DND-41 (cell line): ENCODE measurements around the gene MRNIP.

Source experiments
- ATAC-seq: fragments of 200-7000 bp; cut with Tn5 transposase; 3 replicates; pipeline ENCODE4 v1.9.1; 2021; ENCODE audit warnings: low read depth; ENCODE audit not compliant: insufficient read depth
- DNase-seq: peaks from one replicate; pipeline ENCODE4 v3.0.0-alpha.2; 2020
- H2AFZ ChIP-seq: 2 replicates; pipeline ENCODE4 v1.6.0; 2012; ENCODE audit warnings: low read depth, low read length
- H3K27ac ChIP-seq: 2 replicates; pipeline ENCODE4 v1.5.1; 2012; ENCODE audit warnings: low read length, inconsistent platforms
- H3K27me3 ChIP-seq: fragments of 200-600 bp; sonication (generic); 2 replicates; pipeline ENCODE4 v1.6.0; 2012; ENCODE audit warnings: low read length, mild to moderate bottlenecking, inconsistent platforms; ENCODE audit not compliant: insufficient read depth, poor library complexity
- H3K36me3 ChIP-seq: 2 replicates; pipeline ENCODE4 v1.5.1; 2012; ENCODE audit warnings: low read length, inconsistent platforms; ENCODE audit not compliant: insufficient read depth
- H3K4me1 ChIP-seq: 2 replicates; pipeline ENCODE4 v1.5.1; 2012; ENCODE audit warnings: mild to moderate bottlenecking, low read length; ENCODE audit not compliant: insufficient read depth
- H3K4me2 ChIP-seq: 2 replicates; pipeline ENCODE4 v1.6.0; 2012; ENCODE audit warnings: mild to moderate bottlenecking, moderate library complexity, low read length, inconsistent platforms; ENCODE audit not compliant: insufficient read depth
- H3K4me3 ChIP-seq, 2 experiments: fragments of 200-600 bp in 1 of 2; shearing (Covaris generic) in 1 of 2; 2 replicates each; pipeline ENCODE4 v1.5.1; 2012 to 2016; ENCODE audit warnings: inconsistent platforms in 2 of 2, low read length in 2 of 2, mild to moderate bottlenecking in 2 of 2, low read depth in 1 of 2, moderate library complexity in 1 of 2
- H3K79me2 ChIP-seq: 2 replicates; pipeline ENCODE4 v1.6.0; 2012; ENCODE audit warnings: low read length, inconsistent platforms; ENCODE audit not compliant: insufficient read depth
- H3K9ac ChIP-seq: 2 replicates; pipeline ENCODE4 v1.6.0; 2012; ENCODE audit warnings: low read depth, mild to moderate bottlenecking, inconsistent platforms, low read length, moderate library complexity
- H3K9me3 ChIP-seq: 2 replicates; pipeline ENCODE4 v1.5.1; 2012; ENCODE audit warnings: low read length, moderate library complexity, mild to moderate bottlenecking, inconsistent platforms; ENCODE audit not compliant: insufficient read depth, severe bottlenecking
- H4K20me1 ChIP-seq: 2 replicates; pipeline ENCODE4 v1.6.0; 2012; ENCODE audit warnings: low read length; ENCODE audit not compliant: insufficient read depth
- CTCF ChIP-seq: IDR thresholded peaks from 2 replicates; pipeline ENCODE4 v1.5.1; 2012; ENCODE audit warnings: borderline replicate concordance, low read length, moderate library complexity, mild to moderate bottlenecking; ENCODE audit not compliant: poor library complexity, severe bottlenecking; ENCODE audit errors: extremely low read depth
- EZH2 ChIP-seq: IDR thresholded peaks from 3 replicates; pipeline ENCODE4 v1.6.1; 2012; ENCODE audit warnings: borderline replicate concordance, low read depth, mild to moderate bottlenecking, moderate library complexity, low read length, inconsistent platforms; ENCODE audit not compliant: severe bottlenecking

The MRNIP gene

GRCh38 chr5:179800696-179801201, 57.9 kb downstream of the MRNIP start:
- no peak for TF ChIP-seq EZH2
- no peak for TF ChIP-seq CTCF
- Histone ChIP-seq H3K79me2 (0 out of 2 replicates have a peak, but pooled peaks cover 9% of the 10 kb centered on the region), H3K27ac (no peak overlapping the region), H3K9me3 (no peaks in the 10 kb centered on the region), H3K36me3 (peaks cover 46% of the 10 kb centered on the region), H4K20me1 (peaks cover 24% of the 10 kb centered on the region), H3K4me1 (peaks cover 38% of the 10 kb centered on the region), H3K27me3 (no peaks in the 10 kb centered on the region), H3K9ac (no peak overlapping the region), H2AFZ (no peak overlapping the region), H3K4me3 (no peak overlapping the region), H3K4me2 (no peak overlapping the region)
- DNase-seq: no peak
- no peak for ATAC-seq

GRCh38 chr5:179800071-179800695, 58.4 kb downstream of the MRNIP start:
- DNase-seq (no peak), ATAC-seq (no peak)
- Histone ChIP-seq H3K79me2 (0 out of 2 replicates have a peak, but pooled peaks cover 4% of the 10 kb centered on the region), H3K4me3 (no peak overlapping the region), H3K9ac (no peak overlapping the region), H3K27ac (no peak overlapping the region), H3K4me2 (no peak overlapping the region), H3K27me3 (no peaks in the 10 kb centered on the region), H3K4me1 (peaks cover 37% of the 10 kb centered on the region), H2AFZ (no peak overlapping the region), H4K20me1 (peaks cover 20% of the 10 kb centered on the region), H3K9me3 (no peaks in the 10 kb centered on the region), H3K36me3 (peaks cover 46% of the 10 kb centered on the region)
- no peak for TF ChIP-seq CTCF
- TF ChIP-seq EZH2: no peak

- Histone ChIP-seq H3K79me2 (no peaks in the 10 kb centered on the region), H3K4me1 (peaks cover 32% of the 10 kb centered on the region), H3K4me3 (no peak overlapping the region), H3K27me3 (no peaks in the 10 kb centered on the region), H3K9ac (no peak overlapping the region), H3K27ac (no peak overlapping the region), H3K4me2 (no peak overlapping the region), H2AFZ (no peak overlapping the region), H3K36me3 (peaks cover 46% of the 10 kb centered on the region), H4K20me1 (peaks cover 18% of the 10 kb centered on the region), H3K9me3 (no peaks in the 10 kb centered on the region)
- no peak for TF ChIP-seq EZH2
- TF ChIP-seq CTCF: no peak
- ATAC-seq: no peak
- DNase-seq: no peak
Measured at GRCh38 chr5:179799644-179799973, 59.0 kb downstream of the MRNIP start.
